ENCODE measurements around the gene MARK1. TPM values are rescaled to one million over a fixed set of nuclear protein-coding genes. Genes with fewer than 3 reads are reported as not detected.

The MARK1 gene
- total and polyA plus RNA-seq, 2 experiments from 2014 or later = 11.1 to 13.6 TPM

DNA sequence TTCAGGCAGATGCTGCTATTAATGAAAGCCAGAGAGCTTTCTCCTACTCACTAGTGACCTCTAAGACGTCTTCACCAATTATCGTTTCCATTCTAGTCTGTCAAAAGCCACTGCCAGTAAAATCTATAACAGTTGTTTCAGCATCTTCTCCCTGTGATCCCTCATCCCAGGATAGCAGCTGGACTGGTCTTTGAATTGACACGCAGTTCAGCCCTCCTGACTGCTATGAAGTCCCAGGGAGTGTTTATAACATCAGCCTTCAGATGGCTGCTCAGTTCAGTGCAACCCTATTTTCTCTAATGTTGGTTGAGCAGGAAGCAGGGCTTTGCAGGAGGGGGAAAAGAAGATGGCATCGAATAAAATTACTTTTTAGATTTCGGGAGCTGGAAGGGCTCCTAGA, 23.6 kb upstream of the MARK1 start:
- no peaks in the 10 kb centered on the region for H3K9me3 Mint-ChIP-seq
- Histone ChIP-seq H4K20me1 (replicated peaks; ENCODE audit: insufficient read depth) (no peaks in the 10 kb centered on the region), H3K4me2 (no peak overlapping the region), H2AFZ (peak overlapping the region; percentile 3; the same call in 1 of the 2 replicates), H3K9me2 (ENCODE audit: insufficient read depth) (no peaks in the 10 kb centered on the region), H3K4me3 (no peak overlapping the region), H3K27ac (ENCODE audit: low read depth) (no peak overlapping the region), H3K27me3 (ENCODE audit: insufficient read depth) (no peaks in the 10 kb centered on the region), H3F3A (replicated peaks; ENCODE audit: low read depth) (no peaks in the 10 kb centered on the region), H3K4me1 (ENCODE audit: insufficient read depth) (no peaks in the 10 kb centered on the region), H3K79me2 (replicated peaks; ENCODE audit: insufficient read depth) (no peaks in the 10 kb centered on the region), H3K36me3 (ENCODE audit: insufficient read depth) (no peaks in the 10 kb centered on the region)
- no peak for TF ChIP-seq STAT1 (IDR thresholded peaks at IDR 0.05; ENCODE audit: unreplicated experiment)
- TF ChIP-seq, protein P1, sequence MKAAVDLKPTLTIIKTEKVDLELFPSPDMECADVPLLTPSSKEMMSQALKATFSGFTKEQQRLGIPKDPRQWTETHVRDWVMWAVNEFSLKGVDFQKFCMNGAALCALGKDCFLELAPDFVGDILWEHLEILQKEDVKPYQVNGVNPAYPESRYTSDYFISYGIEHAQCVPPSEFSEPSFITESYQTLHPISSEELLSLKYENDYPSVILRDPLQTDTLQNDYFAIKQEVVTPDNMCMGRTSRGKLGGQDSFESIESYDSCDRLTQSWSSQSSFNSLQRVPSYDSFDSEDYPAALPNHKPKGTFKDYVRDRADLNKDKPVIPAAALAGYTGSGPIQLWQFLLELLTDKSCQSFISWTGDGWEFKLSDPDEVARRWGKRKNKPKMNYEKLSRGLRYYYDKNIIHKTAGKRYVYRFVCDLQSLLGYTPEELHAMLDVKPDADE (IDR thresholded peaks at IDR 0.05) = no peak
- TF ChIP-seq POLR2AphosphoS5 (IDR thresholded peaks at IDR 0.05; ENCODE audit: low read depth) = no peak
- TF ChIP-seq ZNF114 (CRISPR knock-in tag; IDR thresholded peaks at IDR 0.05) = no peak
- no peak for TF ChIP-seq EZH2 (IDR thresholded peaks at IDR 0.05; ENCODE audit: low read depth, unreplicated experiment)
- TF ChIP-seq EZH2phosphoT487 (IDR thresholded peaks at IDR 0.05; ENCODE audit: unreplicated experiment) = no peak
- TF ChIP-seq REST (IDR thresholded peaks at IDR 0.05; ENCODE audit: unreplicated experiment) = no peak
- TF ChIP-seq ZNF462 (CRISPR knock-in tag; IDR thresholded peaks at IDR 0.05) = no peak
- no peak for TF ChIP-seq CREB1 (CRISPR knock-in tag; IDR thresholded peaks at IDR 0.05; ENCODE audit: low read depth)
- TF ChIP-seq NANOG (IDR thresholded peaks at IDR 0.05; ENCODE audit: borderline replicate concordance) = no peak
- TF ChIP-seq, protein P2, sequence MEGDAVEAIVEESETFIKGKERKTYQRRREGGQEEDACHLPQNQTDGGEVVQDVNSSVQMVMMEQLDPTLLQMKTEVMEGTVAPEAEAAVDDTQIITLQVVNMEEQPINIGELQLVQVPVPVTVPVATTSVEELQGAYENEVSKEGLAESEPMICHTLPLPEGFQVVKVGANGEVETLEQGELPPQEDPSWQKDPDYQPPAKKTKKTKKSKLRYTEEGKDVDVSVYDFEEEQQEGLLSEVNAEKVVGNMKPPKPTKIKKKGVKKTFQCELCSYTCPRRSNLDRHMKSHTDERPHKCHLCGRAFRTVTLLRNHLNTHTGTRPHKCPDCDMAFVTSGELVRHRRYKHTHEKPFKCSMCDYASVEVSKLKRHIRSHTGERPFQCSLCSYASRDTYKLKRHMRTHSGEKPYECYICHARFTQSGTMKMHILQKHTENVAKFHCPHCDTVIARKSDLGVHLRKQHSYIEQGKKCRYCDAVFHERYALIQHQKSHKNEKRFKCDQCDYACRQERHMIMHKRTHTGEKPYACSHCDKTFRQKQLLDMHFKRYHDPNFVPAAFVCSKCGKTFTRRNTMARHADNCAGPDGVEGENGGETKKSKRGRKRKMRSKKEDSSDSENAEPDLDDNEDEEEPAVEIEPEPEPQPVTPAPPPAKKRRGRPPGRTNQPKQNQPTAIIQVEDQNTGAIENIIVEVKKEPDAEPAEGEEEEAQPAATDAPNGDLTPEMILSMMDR (conservative IDR thresholded peaks at IDR 0.05; ENCODE audit: low read depth in 2 of 2) = no peak
- no peak for TF ChIP-seq JUNB (IDR thresholded peaks at IDR 0.05; ENCODE audit: unreplicated experiment)
- no peak for TF ChIP-seq ZNF331 (CRISPR knock-in tag; IDR thresholded peaks at IDR 0.05; ENCODE audit: low read depth)
- peaks cover 2% of the 10 kb centered on the region; the same call in 1 of the 3 replicates for H3K4me1 Mint-ChIP-seq
- no peaks in the 10 kb centered on the region for H3K36me3 Mint-ChIP-seq (ENCODE audit: low read depth)
- no peaks in the 10 kb centered on the region for H3K27me3 Mint-ChIP-seq (ENCODE audit: insufficient read depth, low read depth, poor library complexity)
- ATAC-seq = no peak
- H3K27ac Mint-ChIP-seq = no peak overlapping the region
- DNase-seq (ENCODE audit: low spot score) = no peak
- H3K4me3 Mint-ChIP-seq = no peak overlapping the region
